ENCODE data around the gene SCARB1.

SCARB1 gene

GRCh38 chr12:124853781-124854636 is 9.7 kb downstream of the SCARB1 start:
- Histone ChIP-seq H3K27me3 (ENCODE audit: control insufficient read depth, insufficient read depth, low read length) (no peaks in the 10 kb centered on the region), H3K27ac (ENCODE audit: low read depth, low read length) (no peak overlapping the region), H3K36me3 (ENCODE audit: control insufficient read depth, insufficient read depth, low read length) (no peaks in the 10 kb centered on the region), H3K4me1 (ENCODE audit: control insufficient read depth, insufficient read depth, low read length) (peaks cover 7% of the 10 kb centered on the region), H3K9ac (ENCODE audit: low read length) (no peak overlapping the region), H3K4me3 (ENCODE audit: low read length) (no peak overlapping the region)

- Histone ChIP-seq H3K27me3 (ENCODE audit: control insufficient read depth, insufficient read depth, low read length) (no peaks in the 10 kb centered on the region), H3K4me3 (ENCODE audit: low read length) (no peak overlapping the region), H3K36me3 (ENCODE audit: control insufficient read depth, insufficient read depth, low read length) (no peaks in the 10 kb centered on the region), H3K27ac (ENCODE audit: low read depth, low read length) (no peak overlapping the region), H3K9ac (ENCODE audit: low read length) (no peak overlapping the region), H3K4me1 (ENCODE audit: control insufficient read depth, insufficient read depth, low read length) (peaks cover 7% of the 10 kb centered on the region)
Measured at GRCh38 chr12:124852911-124853427, 10.7 kb downstream of the SCARB1 start.

GRCh38 chr12:124852329-124852831 is 11.3 kb downstream of the SCARB1 start:
- Histone ChIP-seq H3K4me1 (ENCODE audit: control insufficient read depth, insufficient read depth, low read length) (peaks cover 7% of the 10 kb centered on the region), H3K4me3 (ENCODE audit: low read length) (no peak overlapping the region), H3K9ac (ENCODE audit: low read length) (no peak overlapping the region), H3K27ac (ENCODE audit: low read depth, low read length) (no peak overlapping the region), H3K36me3 (ENCODE audit: control insufficient read depth, insufficient read depth, low read length) (no peaks in the 10 kb centered on the region), H3K27me3 (ENCODE audit: control insufficient read depth, insufficient read depth, low read length) (no peaks in the 10 kb centered on the region)

- peaks cover 4% of the 10 kb centered on the region for H3K4me1 ChIP-seq (ENCODE audit: control insufficient read depth, insufficient read depth, low read length)
- H3K4me3 ChIP-seq (ENCODE audit: low read length) = no peak overlapping the region
- no peak overlapping the region for H3K27ac ChIP-seq (ENCODE audit: low read depth, low read length)
- no peaks in the 10 kb centered on the region for H3K36me3 ChIP-seq (ENCODE audit: control insufficient read depth, insufficient read depth, low read length)
- H3K27me3 ChIP-seq (ENCODE audit: control insufficient read depth, insufficient read depth, low read length) = no peaks in the 10 kb centered on the region
- no peak overlapping the region for H3K9ac ChIP-seq (ENCODE audit: low read length)
Measured at GRCh38 chr12:124851342-124851741, 12.3 kb downstream of the SCARB1 start.

GRCh38 chr12:124849382-124849781 is 14.3 kb downstream of the SCARB1 start:
- Histone ChIP-seq H3K4me1 (ENCODE audit: control insufficient read depth, insufficient read depth, low read length) (no peaks in the 10 kb centered on the region), H3K9ac (ENCODE audit: low read length) (no peak overlapping the region), H3K27ac (ENCODE audit: low read depth, low read length) (no peak overlapping the region), H3K27me3 (ENCODE audit: control insufficient read depth, insufficient read depth, low read length) (no peaks in the 10 kb centered on the region), H3K36me3 (ENCODE audit: control insufficient read depth, insufficient read depth, low read length) (no peaks in the 10 kb centered on the region), H3K4me3 (ENCODE audit: low read length) (no peak overlapping the region)

GRCh38 chr12:124848621-124849380 is 14.9 kb downstream of the SCARB1 start:
- H3K9ac ChIP-seq (ENCODE audit: low read length) = no peak overlapping the region

GRCh38 chr12:124847113-124848074 is 16.3 kb downstream of the SCARB1 start:
- H3K9ac ChIP-seq (ENCODE audit: low read length) = no peak overlapping the region
- no peaks in the 10 kb centered on the region for H3K27me3 ChIP-seq (ENCODE audit: control insufficient read depth, insufficient read depth, low read length)
- no peaks in the 10 kb centered on the region for H3K36me3 ChIP-seq (ENCODE audit: control insufficient read depth, insufficient read depth, low read length)
- H3K4me1 ChIP-seq (ENCODE audit: control insufficient read depth, insufficient read depth, low read length) = no peaks in the 10 kb centered on the region
- H3K27ac ChIP-seq (ENCODE audit: low read depth, low read length) = no peak overlapping the region
- H3K4me3 ChIP-seq (ENCODE audit: low read length) = no peak overlapping the region

More at GRCh38 chr12:124848621-124849380, 14.9 kb downstream of the SCARB1 start:
- Histone ChIP-seq H3K36me3 (ENCODE audit: control insufficient read depth, insufficient read depth, low read length) (no peaks in the 10 kb centered on the region), H3K4me3 (ENCODE audit: low read length) (no peak overlapping the region), H3K27me3 (ENCODE audit: control insufficient read depth, insufficient read depth, low read length) (no peaks in the 10 kb centered on the region), H3K27ac (ENCODE audit: low read depth, low read length) (no peak overlapping the region), H3K4me1 (ENCODE audit: control insufficient read depth, insufficient read depth, low read length) (no peaks in the 10 kb centered on the region)

GRCh38 chr12:124844411-124845397 is 19.0 kb downstream of the SCARB1 start:
- Histone ChIP-seq H3K4me3 (ENCODE audit: low read length) (no peak overlapping the region), H3K27me3 (ENCODE audit: control insufficient read depth, insufficient read depth, low read length) (no peaks in the 10 kb centered on the region), H3K9ac (ENCODE audit: low read length) (no peak overlapping the region), H3K36me3 (ENCODE audit: control insufficient read depth, insufficient read depth, low read length) (no peaks in the 10 kb centered on the region), H3K4me1 (ENCODE audit: control insufficient read depth, insufficient read depth, low read length) (no peaks in the 10 kb centered on the region), H3K27ac (ENCODE audit: low read depth, low read length) (no peak overlapping the region)

GRCh38 chr12:124842800-124843510 is 20.7 kb downstream of the SCARB1 start:
- H3K27me3 ChIP-seq (ENCODE audit: control insufficient read depth, insufficient read depth, low read length) = no peaks in the 10 kb centered on the region
- H3K27ac ChIP-seq (ENCODE audit: low read depth, low read length) = no peak overlapping the region
- H3K9ac ChIP-seq (ENCODE audit: low read length) = no peak overlapping the region
- no peaks in the 10 kb centered on the region for H3K36me3 ChIP-seq (ENCODE audit: control insufficient read depth, insufficient read depth, low read length)
- H3K4me1 ChIP-seq (ENCODE audit: control insufficient read depth, insufficient read depth, low read length) = peaks cover 3% of the 10 kb centered on the region
- H3K4me3 ChIP-seq (ENCODE audit: low read length) = no peak overlapping the region

- Histone ChIP-seq H3K4me3 (ENCODE audit: low read length) (no peak overlapping the region), H3K9ac (ENCODE audit: low read length) (no peak overlapping the region), H3K4me1 (ENCODE audit: control insufficient read depth, insufficient read depth, low read length) (peaks cover 5% of the 10 kb centered on the region), H3K36me3 (ENCODE audit: control insufficient read depth, insufficient read depth, low read length) (no peaks in the 10 kb centered on the region), H3K27me3 (ENCODE audit: control insufficient read depth, insufficient read depth, low read length) (no peaks in the 10 kb centered on the region), H3K27ac (ENCODE audit: low read depth, low read length) (no peak overlapping the region)
Measured at GRCh38 chr12:124842073-124842749, 21.5 kb downstream of the SCARB1 start.
